ENCODE data around the gene CPEB4. TPM values are rescaled to one million over a fixed set of nuclear protein-coding genes. Genes with fewer than 3 reads are reported as not detected.

The CPEB4 gene
- total and polyA plus RNA-seq, 2 donors (not counting 3 experiments of a cell fraction or from before 2014, with no cell fraction given), result 11.3 to 16.4 TPM

GRCh38 chr5:173950829-173951228 is 62.7 kb downstream of the CPEB4 start:
- dilution Hi-C loops (cut with MboI; ENCODE audit: extremely low pct_ligation_motif_present, low sequenced_read_pairs), result no loop called here

More at GRCh38 chr5:173950829-173951228, 62.7 kb downstream of the CPEB4 start:
- POLR2A ChIA-PET, result no interaction called here
- no TSS peak for BruUV-seq (replicated peaks)
- intact Hi-C loops (cut with micrococcal nuclease), result no loop called here
- Histone ChIP-seq H3K4me2 (ENCODE audit: insufficient read depth, low read length) (no peak overlapping the region), H3K9me3 (replicated peaks; ENCODE audit: control insufficient read depth, insufficient read depth, low read length) (no peaks in the 10 kb centered on the region), H3K27me3 (ENCODE audit: control insufficient read depth in 2 of 2, insufficient read depth in 2 of 2, low read length in 2 of 2) (no peaks in the 10 kb centered on the region), H3K9me1 (replicated peaks; ENCODE audit: control insufficient read depth, extremely low read depth, insufficient read depth, low read length) (no peaks in the 10 kb centered on the region), H3K4me1 (ENCODE audit: control insufficient read depth, extremely low read depth, insufficient read depth, low read length) (no peaks in the 10 kb centered on the region), H3K27ac (ENCODE audit: insufficient read depth, low read depth, low read length) (no peak overlapping the region), H3K79me2 (ENCODE audit: control insufficient read depth, insufficient read depth, low read length) (no peaks in the 10 kb centered on the region), H3K36me3 (ENCODE audit: control insufficient read depth in 2 of 2, extremely low read depth in 1 of 2, insufficient read depth in 2 of 2, low read length in 2 of 2) (peaks cover 16 to 24% of the 10 kb centered on the region in 2 experiments), H3K4me3 (replicated peaks in 1 of 3; ENCODE audit: insufficient read depth in 1 of 3, low read depth in 1 of 3, low read length in 3 of 3) (no peak overlapping the region), H4K20me1 (replicated peaks; ENCODE audit: control insufficient read depth, extremely low read depth, insufficient read depth, low read length) (no peaks in the 10 kb centered on the region), H2AFZ (ENCODE audit: low read depth, low read length) (no peak overlapping the region), H3K9ac (replicated peaks; ENCODE audit: extremely low read depth, insufficient read depth, low read length) (no peak overlapping the region)
- FAIRE-seq (no peak), DNase-seq (ENCODE audit: low read depth, low spot score) (no peak)
- CTCF ChIA-PET, result interaction anchor here (1.6 kb wide), 1 partner anchor 25 kb away, joined by 4 read pairs; no protein-coding TSS in a partner anchor
- TF ChIP-seq POLR2AphosphoS5 (IDR thresholded peaks at IDR 0.05; ENCODE audit: insufficient read depth, low read depth, low read length) (no peak), JUN (IDR thresholded peaks at IDR 0.05; ENCODE audit: borderline replicate concordance, insufficient read depth, insufficient read length, low read depth) (no peak), FOS (IDR thresholded peaks at IDR 0.05; ENCODE audit: borderline replicate concordance, insufficient read depth, low read length) (no peak), POLR2A (IDR thresholded peaks at IDR 0.05; ENCODE audit: low read depth, low read length) (no peak), GATA2 (IDR thresholded peaks at IDR 0.05; ENCODE audit: insufficient read depth, insufficient read length, low read depth, low read length) (no peak), MYC (IDR thresholded peaks at IDR 0.05; ENCODE audit: low read depth, low read length) (no peak), EZH2 (IDR thresholded peaks at IDR 0.05; ENCODE audit: borderline replicate concordance, low read depth, low read length, severe bottlenecking) (no peak)
- TF ChIP-seq, protein P1, sequence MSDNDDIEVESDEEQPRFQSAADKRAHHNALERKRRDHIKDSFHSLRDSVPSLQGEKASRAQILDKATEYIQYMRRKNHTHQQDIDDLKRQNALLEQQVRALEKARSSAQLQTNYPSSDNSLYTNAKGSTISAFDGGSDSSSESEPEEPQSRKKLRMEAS (IDR thresholded peaks at IDR 0.05; ENCODE audit: insufficient read depth, insufficient read length), result no peak
- TF ChIP-seq, protein P2, sequence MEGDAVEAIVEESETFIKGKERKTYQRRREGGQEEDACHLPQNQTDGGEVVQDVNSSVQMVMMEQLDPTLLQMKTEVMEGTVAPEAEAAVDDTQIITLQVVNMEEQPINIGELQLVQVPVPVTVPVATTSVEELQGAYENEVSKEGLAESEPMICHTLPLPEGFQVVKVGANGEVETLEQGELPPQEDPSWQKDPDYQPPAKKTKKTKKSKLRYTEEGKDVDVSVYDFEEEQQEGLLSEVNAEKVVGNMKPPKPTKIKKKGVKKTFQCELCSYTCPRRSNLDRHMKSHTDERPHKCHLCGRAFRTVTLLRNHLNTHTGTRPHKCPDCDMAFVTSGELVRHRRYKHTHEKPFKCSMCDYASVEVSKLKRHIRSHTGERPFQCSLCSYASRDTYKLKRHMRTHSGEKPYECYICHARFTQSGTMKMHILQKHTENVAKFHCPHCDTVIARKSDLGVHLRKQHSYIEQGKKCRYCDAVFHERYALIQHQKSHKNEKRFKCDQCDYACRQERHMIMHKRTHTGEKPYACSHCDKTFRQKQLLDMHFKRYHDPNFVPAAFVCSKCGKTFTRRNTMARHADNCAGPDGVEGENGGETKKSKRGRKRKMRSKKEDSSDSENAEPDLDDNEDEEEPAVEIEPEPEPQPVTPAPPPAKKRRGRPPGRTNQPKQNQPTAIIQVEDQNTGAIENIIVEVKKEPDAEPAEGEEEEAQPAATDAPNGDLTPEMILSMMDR (IDR thresholded peaks at IDR 0.05; ENCODE audit: extremely low read depth in 1 of 2, insufficient read depth in 1 of 2, low read depth in 1 of 2, low read length in 2 of 2), result no peak

All from endothelial cell of umbilical vein (primary cell).